ENCODE data around the gene F7.
"Not testable (repeated sequence)": the region's sequence is repeated elsewhere in the genome, so short reads cannot be mapped to it uniquely, and the experiment has no call there.

F7 gene

DNA sequence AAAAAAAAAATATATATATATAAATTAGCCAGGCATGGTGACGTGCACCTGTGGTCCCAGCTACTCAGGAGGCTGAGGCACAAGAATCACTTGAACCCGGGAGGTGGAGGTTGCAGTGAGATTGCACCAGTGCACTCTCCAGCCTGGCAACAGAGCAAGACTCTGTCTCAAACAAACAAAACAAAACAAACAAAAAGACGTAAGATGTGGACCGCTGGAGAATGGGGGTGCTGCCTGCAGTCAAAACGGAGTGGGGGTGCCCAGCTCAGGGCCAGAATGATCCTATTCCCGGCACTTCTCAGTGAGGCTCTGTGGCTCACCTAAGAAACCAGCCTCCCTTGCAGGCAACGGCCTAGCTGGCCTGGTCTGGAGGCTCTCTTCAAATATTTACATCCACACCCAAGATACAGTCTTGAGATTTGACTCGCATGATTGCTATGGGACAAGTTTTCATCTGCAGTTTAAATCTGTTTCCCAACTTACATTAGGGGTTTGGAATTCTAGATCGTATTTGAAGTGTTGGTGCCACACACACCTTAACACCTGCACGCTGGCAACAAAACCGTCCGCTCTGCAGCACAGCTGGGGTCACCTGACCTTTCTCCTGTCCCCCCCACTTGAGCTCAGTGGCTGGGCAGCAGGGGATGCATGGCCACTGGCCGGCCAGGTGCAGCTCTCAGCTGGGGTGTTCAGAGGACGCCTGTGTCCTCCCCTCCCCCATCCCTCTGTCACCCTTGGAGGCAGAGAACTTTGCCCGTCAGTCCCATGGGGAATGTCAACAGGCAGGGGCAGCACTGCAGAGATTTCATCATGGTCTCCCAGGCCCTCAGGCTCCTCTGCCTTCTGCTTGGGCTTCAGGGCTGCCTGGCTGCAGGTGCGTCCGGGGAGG lies at the start of gene F7:
Gene F7 (plus strand): TSS at position 760 of the 889 bp plus-strand sequence. CDS start 51 bp downstream, at position 811.
- H3K4me3 ChIP-seq (ENCODE audit: low read depth, low read length) = no peak within 1 kb of the TSS
- H3K27me3 ChIP-seq (ENCODE audit: control insufficient read depth, insufficient read depth, low read length) = peaks cover 11% of the 10 kb centered on the region
- H3K9ac ChIP-seq (ENCODE audit: low read depth, low read length) = no peak within 1 kb of the TSS
- no peaks in the 10 kb centered on the region for H3K4me1 ChIP-seq (ENCODE audit: control insufficient read depth, insufficient read depth, low read length)
- H3K36me3 ChIP-seq (ENCODE audit: control insufficient read depth, insufficient read depth, low read length) = no peaks in the 10 kb centered on the region
- no peaks in the 10 kb centered on the region for H3K9me3 ChIP-seq (ENCODE audit: control insufficient read depth, insufficient read depth, low read length)

DNA sequence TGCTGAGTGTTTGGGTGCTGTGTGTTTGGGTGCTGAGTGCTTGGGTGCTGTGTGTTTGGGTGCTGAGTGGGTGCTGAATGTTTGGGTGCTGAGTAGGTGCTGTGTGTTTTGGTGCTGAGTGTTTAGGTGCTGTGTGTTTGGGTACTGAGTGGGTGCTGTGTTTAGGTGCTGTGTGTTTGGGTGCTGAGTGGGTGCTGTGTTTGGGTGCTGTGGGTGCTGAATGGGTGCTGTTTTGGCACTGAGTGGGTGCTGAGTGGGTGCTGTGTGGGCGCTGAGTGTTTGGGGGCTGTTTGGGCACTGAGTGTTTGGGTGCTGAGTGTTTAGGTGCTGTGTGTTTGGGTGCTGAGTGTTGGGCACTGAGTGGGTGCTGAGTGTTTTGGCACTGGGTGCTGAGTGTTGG lies 48.5 kb upstream of the F7 start:
- H3K36me3 ChIP-seq (ENCODE audit: control insufficient read depth, insufficient read depth, low read length) = peaks cover 3% of the 10 kb centered on the region
- H3K4me3 ChIP-seq (ENCODE audit: low read depth, low read length) = no peak overlapping the region
- no peak overlapping the region for H3K9ac ChIP-seq (ENCODE audit: low read depth, low read length)
- H3K9me3 ChIP-seq (ENCODE audit: control insufficient read depth, insufficient read depth, low read length) = no peaks in the 10 kb centered on the region
- H3K4me1 ChIP-seq (ENCODE audit: control insufficient read depth, insufficient read depth, low read length) = no peaks in the 10 kb centered on the region
- H3K27me3 ChIP-seq (ENCODE audit: control insufficient read depth, insufficient read depth, low read length) = no peaks in the 10 kb centered on the region

DNA sequence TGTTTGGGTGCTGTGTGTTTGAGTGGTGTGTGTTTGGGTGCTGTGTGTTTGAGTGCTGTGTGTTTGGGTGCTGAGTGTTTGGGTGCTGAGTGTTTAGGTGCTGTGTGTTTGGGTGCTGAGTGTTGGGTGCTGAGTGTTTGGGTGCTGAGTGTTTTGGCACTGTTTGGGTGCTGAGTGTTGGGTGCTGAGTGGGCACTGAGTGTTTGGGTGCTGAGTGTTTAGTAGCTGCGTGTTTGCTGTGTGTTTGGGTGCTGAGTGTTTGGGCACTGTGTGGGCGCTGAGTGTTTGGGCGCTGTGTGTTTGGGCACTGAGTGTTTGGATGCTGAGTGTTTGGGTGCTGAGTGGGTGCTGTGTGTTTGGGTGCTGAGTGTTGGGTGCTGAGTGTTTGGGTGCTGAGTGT lies 48.0 kb upstream of the F7 start:
- H3K9me3 ChIP-seq (ENCODE audit: control insufficient read depth, insufficient read depth, low read length); H3K36me3 ChIP-seq (ENCODE audit: control insufficient read depth, insufficient read depth, low read length); H3K9ac ChIP-seq (ENCODE audit: low read depth, low read length); H3K4me1 ChIP-seq (ENCODE audit: control insufficient read depth, insufficient read depth, low read length); H3K27me3 ChIP-seq (ENCODE audit: control insufficient read depth, insufficient read depth, low read length); H3K4me3 ChIP-seq (ENCODE audit: low read depth, low read length): not testable (repeated sequence)

DNA sequence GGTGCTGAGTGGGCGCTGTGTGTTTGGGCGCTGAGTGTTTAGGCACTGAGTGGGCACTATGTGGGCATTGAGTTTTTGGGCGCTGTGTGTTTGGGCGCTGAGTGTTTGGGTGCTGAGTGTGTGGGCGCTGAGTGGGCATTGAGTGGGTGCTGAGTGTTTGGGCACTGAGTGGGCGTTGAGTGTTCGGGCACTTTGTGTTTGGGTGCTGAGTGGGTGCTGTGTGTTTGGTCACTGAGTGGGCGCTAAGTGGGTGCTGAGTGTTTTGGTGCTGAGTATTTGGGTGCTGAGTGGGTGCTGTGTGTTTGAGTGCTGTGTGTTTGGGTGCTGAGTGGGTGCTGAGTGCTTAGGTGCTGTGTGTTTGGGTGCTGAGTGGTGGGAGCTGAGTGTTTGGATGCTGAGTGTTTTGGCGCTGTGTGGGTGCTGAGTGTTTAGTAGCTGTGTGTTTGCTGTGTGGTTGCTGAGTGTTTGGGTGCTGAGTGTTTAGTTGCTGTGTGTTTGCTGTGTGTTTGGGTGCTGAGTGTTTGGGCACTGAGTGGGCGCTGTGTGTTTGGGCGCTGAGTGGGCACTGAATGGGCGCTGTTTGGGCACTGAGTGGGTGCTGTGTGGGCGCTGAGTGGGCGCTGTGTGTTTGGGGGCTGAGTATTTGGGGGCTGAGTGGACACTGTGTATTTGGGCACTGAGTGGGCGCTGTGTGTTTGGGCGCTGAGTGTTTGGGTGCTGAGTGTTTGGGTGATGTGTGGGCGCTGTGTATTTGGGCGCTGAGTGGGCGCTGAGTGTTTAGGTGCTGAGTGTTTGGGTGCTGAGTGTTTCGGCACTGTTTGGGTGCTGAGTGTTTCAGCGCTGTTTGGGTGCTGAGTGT lies 47.2 kb upstream of the F7 start:
- Histone ChIP-seq H3K9ac (ENCODE audit: low read depth, low read length) (no peak overlapping the region), H3K4me3 (ENCODE audit: low read depth, low read length) (no peak overlapping the region), H3K27me3 (ENCODE audit: control insufficient read depth, insufficient read depth, low read length) (no peaks in the 10 kb centered on the region), H3K36me3 (ENCODE audit: control insufficient read depth, insufficient read depth, low read length) (peaks cover 3% of the 10 kb centered on the region), H3K9me3 (ENCODE audit: control insufficient read depth, insufficient read depth, low read length) (no peaks in the 10 kb centered on the region), H3K4me1 (ENCODE audit: control insufficient read depth, insufficient read depth, low read length) (no peaks in the 10 kb centered on the region)

DNA sequence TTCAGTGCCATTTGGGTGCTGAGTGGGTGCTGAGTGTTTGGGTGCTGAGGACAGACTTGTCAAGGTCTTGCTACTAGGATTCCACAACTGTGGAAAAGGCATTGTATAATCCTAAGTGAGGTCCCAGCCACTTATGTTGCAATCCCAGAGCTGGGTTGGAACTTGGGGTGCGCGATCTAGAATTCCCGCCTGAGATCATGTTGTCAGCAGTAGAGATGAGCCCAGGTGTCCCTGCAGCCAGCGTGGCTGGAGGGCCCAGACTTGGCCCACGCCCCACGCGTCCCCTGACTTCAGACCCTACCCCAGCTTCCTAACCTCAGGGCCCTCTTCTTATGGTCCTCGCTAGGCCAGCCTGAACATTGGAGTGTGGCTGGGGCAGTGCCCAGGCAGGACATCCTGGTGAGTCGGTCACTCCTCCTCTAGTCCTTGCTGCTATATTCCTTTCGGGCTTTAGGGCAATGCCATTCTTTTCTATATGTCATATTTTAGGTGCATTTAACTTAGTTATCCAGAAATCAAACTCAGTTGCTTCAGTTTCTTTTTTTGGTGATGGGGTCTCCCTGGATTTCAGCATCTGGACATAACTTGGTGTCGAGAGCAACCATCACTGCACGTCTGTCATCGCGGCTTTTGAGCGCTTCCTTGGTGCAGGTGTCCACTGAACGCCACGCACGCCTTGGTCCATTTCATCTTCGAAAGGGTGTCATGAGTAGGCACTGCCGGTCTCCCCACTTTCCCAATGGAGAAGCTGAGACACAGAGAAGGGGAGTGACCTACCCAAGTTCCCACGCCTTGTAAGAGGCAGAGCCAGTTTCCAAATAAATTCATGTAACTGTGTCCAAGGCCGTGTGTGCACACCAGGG lies 46.4 kb upstream of the F7 start:
- no peaks in the 10 kb centered on the region for H3K9me3 ChIP-seq (ENCODE audit: control insufficient read depth, insufficient read depth, low read length)
- H3K9ac ChIP-seq (ENCODE audit: low read depth, low read length) = no peak overlapping the region
- H3K27me3 ChIP-seq (ENCODE audit: control insufficient read depth, insufficient read depth, low read length) = no peaks in the 10 kb centered on the region
- no peaks in the 10 kb centered on the region for H3K4me1 ChIP-seq (ENCODE audit: control insufficient read depth, insufficient read depth, low read length)
- no peak overlapping the region for H3K4me3 ChIP-seq (ENCODE audit: low read depth, low read length)
- H3K36me3 ChIP-seq (ENCODE audit: control insufficient read depth, insufficient read depth, low read length) = peaks cover 3% of the 10 kb centered on the region

DNA sequence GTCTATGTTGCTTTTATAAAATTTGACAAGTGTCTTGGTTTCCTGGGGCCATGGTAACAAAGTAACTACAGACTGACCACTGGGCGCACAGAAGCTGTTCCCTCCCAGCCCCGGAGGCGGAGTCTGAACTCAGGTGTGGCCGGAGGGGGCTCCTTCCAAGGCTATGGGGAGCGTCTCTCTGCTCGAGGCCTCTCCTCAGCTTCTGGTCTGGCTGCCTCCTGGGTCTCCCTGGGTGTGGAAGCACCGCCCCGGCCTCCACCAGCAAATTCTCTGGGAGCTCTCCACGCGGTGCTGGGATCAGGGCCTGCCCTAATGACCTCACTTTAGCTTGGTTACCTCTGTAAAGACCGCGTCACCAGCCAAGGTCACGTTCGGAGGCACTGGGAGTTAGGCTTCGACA lies 45.7 kb upstream of the F7 start:
- H3K4me1 ChIP-seq (ENCODE audit: control insufficient read depth, insufficient read depth, low read length) = no peaks in the 10 kb centered on the region

DNA sequence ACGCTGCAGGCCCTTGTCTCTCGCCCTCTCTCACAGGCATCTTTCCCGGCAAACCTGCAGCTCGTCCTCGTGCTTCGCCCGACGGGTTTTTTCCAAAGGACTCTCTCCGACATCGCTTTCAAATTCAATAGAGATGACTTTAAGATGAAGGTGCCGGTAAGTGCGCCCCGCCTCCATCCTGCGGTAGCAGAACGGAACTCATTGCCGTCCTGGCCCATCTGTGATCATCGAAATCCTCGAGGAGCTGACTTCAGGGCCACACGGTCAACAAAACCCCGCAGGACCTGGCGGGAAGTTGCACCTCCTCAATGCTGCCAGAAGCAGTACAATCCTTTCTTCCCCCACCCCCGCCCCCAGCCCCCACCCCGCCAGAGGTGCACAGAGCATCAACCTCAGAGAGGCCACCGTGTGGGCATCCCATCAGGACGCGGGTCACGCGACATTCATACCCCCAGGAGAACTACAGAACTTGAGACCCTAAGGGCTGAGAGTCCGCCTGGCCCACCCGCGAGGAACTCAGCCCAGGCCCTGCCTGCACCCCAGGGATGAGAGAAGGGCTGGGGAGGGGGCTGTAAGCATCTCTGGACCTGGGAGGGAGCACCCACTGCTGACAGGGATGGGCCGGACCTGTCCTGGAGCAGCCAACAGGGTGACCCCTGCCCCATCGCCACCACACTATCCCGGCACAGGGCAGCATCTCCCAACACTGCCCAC lies 44.9 kb upstream of the F7 start:
- Histone ChIP-seq H3K9ac (ENCODE audit: low read depth, low read length) (no peak overlapping the region), H3K4me1 (ENCODE audit: control insufficient read depth, insufficient read depth, low read length) (no peaks in the 10 kb centered on the region), H3K4me3 (ENCODE audit: low read depth, low read length) (no peak overlapping the region), H3K9me3 (ENCODE audit: control insufficient read depth, insufficient read depth, low read length) (no peaks in the 10 kb centered on the region), H3K27me3 (ENCODE audit: control insufficient read depth, insufficient read depth, low read length) (no peaks in the 10 kb centered on the region), H3K36me3 (ENCODE audit: control insufficient read depth, insufficient read depth, low read length) (peaks cover 14% of the 10 kb centered on the region)

More for the DNA sequence above, 45.7 kb upstream of the F7 start:
- no peaks in the 10 kb centered on the region for H3K9me3 ChIP-seq (ENCODE audit: control insufficient read depth, insufficient read depth, low read length)
- H3K4me3 ChIP-seq (ENCODE audit: low read depth, low read length) = no peak overlapping the region
- H3K9ac ChIP-seq (ENCODE audit: low read depth, low read length) = no peak overlapping the region
- no peaks in the 10 kb centered on the region for H3K27me3 ChIP-seq (ENCODE audit: control insufficient read depth, insufficient read depth, low read length)
- peaks cover 9% of the 10 kb centered on the region for H3K36me3 ChIP-seq (ENCODE audit: control insufficient read depth, insufficient read depth, low read length)

DNA sequence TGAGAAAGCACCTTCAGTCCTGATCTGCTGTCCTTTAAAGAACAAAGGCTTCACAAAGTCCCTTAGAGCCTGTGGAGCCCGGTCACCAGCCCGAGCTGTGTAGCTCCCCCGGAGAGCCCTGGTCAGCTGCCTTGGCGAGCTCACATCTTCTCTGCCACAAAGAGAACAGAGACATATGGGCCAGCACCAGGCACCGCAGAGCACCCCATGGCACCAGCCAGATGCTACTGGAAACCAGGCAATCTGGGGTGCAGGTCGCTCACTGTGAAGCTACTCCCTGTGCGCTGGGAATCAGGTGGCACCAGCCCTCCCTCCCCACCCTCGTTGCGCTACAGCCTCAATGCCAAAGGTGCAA lies 44.3 kb upstream of the F7 start:
- no peaks in the 10 kb centered on the region for H3K4me1 ChIP-seq (ENCODE audit: control insufficient read depth, insufficient read depth, low read length)
- H3K4me3 ChIP-seq (ENCODE audit: low read depth, low read length) = no peak overlapping the region
- H3K9ac ChIP-seq (ENCODE audit: low read depth, low read length) = no peak overlapping the region
- H3K36me3 ChIP-seq (ENCODE audit: control insufficient read depth, insufficient read depth, low read length) = peaks cover 14% of the 10 kb centered on the region
- H3K27me3 ChIP-seq (ENCODE audit: control insufficient read depth, insufficient read depth, low read length) = no peaks in the 10 kb centered on the region
- no peaks in the 10 kb centered on the region for H3K9me3 ChIP-seq (ENCODE audit: control insufficient read depth, insufficient read depth, low read length)

DNA sequence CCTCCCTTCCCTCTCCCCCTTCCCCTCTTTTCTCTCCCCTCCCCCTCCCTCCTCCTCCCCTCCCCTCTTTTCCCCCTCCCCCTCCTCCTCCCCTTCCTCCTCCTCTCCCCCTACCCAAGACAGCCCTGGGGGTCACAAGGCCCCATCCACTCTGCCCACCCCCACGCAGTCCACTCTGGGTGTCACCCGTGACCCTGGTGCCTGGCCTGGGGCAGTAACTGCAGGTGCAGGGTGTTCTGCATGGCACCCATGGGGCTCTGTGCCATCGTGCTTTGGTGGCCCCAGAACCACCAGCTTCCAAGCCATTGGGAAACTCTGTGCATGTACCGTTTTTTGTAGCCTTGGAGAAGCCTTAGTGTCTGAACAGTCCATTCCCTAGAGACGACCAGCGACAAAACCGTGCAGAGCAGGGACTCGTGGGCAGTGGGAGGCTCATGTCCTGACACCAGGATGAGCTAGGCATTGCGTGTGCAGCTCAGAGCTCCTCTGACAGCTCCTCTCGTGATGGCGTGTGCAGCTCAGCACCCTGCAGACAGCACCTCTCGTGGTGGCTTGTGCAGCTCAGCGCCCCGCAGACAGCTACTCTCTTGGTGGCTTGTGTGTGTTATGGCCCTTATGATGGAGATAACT lies 43.7 kb upstream of the F7 start:
- H3K4me3 ChIP-seq (ENCODE audit: low read depth, low read length) = no peak overlapping the region

DNA sequence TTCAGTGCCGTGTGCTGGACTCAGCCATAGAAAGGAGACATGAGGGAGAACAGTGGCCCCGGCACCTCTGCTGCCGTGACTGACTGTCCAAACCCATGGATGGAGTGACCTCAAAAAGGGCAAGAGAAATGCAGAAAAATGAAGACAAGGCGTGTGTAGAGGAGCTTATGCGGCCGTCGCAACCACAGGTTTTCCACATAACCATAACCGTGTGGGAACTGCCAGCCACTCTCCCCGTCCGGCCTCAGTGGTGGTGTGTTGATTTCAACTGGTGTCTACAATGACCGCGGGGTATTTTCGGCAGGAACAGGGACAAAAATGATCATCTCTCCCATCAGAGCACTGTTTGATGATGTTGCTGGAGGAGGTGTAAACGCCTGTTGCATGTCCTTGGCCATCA lies 42.9 kb upstream of the F7 start:
- Histone ChIP-seq H3K9ac (ENCODE audit: low read depth, low read length) (no peak overlapping the region), H3K9me3 (ENCODE audit: control insufficient read depth, insufficient read depth, low read length) (no peaks in the 10 kb centered on the region), H3K4me3 (ENCODE audit: low read depth, low read length) (no peak overlapping the region), H3K36me3 (ENCODE audit: control insufficient read depth, insufficient read depth, low read length) (peaks cover 14% of the 10 kb centered on the region), H3K27me3 (ENCODE audit: control insufficient read depth, insufficient read depth, low read length) (no peaks in the 10 kb centered on the region), H3K4me1 (ENCODE audit: control insufficient read depth, insufficient read depth, low read length) (no peaks in the 10 kb centered on the region)

More for the DNA sequence above, 43.7 kb upstream of the F7 start:
- H3K9me3 ChIP-seq (ENCODE audit: control insufficient read depth, insufficient read depth, low read length) = no peaks in the 10 kb centered on the region
- no peak overlapping the region for H3K9ac ChIP-seq (ENCODE audit: low read depth, low read length)
- no peaks in the 10 kb centered on the region for H3K27me3 ChIP-seq (ENCODE audit: control insufficient read depth, insufficient read depth, low read length)
- no peaks in the 10 kb centered on the region for H3K4me1 ChIP-seq (ENCODE audit: control insufficient read depth, insufficient read depth, low read length)
- H3K36me3 ChIP-seq (ENCODE audit: control insufficient read depth, insufficient read depth, low read length) = peaks cover 14% of the 10 kb centered on the region

Data from iPS-15b (cell line).